Fibroblast of peridontal ligament (primary cell): ENCODE measurements around the gene MAP4K3.

Experiments used
- DNase-seq: peaks from one replicate; pipeline ENCODE4 v3.0.0-alpha.2; 2010; ENCODE audit errors: extremely low read depth

MAP4K3 gene

DNA sequence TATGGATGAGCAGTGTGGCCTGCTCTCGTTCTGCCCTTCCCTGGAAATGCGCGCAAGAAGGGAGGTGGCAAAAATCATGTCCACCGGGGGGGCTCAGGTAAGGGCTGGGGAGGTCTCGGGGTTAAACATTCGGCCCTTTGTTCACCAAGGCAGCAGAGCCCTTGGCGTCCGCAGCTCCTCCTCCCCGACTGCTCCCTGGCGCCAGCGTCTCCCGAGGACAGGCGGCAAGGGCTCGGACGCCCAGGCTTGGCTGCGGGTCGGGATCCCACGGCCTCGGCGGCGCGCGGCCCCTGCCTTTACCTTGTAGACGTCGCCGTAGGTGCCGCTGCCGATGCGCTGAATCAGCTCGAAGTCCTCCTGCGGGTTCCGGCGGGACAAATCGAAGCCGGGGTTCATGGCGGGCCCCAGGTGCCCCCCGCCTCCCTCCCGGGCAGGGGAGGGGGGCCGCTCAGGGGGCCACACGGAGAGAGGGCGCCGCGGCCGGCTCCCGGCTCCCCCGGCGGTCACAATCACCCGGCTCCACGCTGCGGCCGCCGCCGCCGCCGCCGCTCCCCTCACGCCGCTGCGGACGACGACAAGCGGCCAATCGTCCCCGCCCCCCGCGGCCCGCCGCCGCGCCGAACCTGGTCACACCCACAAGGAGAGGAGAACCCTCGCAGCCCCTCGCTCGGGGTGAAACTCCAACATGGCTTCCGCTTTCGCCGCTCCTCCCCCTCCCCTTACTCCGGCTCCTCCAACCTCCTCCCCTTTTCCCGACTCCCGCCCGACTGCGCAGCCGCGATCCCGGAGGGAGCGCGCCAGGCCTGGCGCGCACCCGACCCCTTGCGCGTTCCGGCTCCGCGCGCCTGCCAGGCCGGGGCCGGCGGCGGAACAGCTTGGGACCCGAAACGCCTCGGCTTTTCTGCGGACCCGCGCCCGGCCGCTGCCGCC lies at the start of gene MAP4K3:
TSS of gene MAP4K3 (minus strand) at position 694 of the 930 bp plus-strand sequence. CDS start at position 396, 298 bp downstream.
- DNase-seq: peak; percentile 88

DNA sequence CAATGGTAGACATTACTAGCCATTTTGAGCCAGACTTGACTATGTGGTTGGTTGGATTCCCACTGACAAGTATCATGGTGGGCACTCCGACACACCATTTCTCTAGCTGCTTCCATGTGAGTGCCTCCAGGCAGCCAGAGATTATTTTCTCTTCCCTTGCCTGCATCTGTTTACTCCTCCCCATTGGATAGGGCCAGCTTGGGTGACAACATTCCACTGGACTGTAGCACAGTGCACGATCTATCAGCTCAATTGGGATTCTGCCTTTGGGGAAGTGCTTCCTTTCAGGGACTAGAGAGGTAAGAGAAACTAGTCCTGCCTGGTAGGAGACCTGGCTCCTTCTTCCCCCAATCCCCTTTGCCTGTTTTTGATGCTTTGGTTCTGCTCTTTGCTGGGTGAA lies 49.0 kb upstream of the MAP4K3 start:
- DNase-seq: no peak

DNA sequence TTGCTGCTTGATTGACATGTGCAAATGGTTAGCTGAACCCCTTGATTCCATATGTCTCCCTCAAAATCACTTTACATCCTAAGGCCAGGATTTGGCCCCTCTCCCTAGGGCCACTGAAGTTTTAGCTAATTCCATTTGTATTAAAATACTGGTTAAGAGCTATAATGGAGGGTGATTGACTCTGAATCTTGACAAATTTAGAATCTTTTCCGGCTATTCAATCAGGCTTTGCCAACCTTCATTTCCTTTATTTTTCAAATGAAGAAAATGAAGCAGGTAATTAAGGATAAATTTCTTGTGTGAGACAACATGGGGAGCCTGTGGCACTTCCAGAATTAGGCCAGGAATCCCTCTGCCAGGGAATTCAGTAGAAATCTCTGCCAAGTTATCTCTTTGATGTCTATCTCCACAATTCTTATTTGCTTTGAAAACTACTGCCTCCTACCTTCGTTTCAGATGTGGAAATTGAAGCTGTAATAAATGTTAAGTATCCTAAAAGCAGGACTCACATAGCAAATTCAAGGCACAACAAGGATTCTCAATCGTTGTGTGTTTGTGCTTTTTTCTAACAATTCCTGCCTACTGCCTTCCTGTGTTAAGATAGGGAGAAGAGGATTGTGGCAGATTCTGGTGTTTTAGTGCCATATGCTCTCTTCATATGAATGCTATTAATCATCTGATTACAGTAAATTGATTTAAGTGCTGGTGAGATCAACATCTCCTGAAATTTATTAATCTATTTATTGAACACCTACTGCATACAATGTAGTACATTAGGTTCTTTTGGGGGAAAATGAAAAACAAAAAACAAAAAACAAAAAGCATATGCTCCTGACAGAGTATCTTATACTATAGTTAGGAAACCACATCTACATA lies 47.8 kb upstream of the MAP4K3 start:
- no peak for DNase-seq

DNA sequence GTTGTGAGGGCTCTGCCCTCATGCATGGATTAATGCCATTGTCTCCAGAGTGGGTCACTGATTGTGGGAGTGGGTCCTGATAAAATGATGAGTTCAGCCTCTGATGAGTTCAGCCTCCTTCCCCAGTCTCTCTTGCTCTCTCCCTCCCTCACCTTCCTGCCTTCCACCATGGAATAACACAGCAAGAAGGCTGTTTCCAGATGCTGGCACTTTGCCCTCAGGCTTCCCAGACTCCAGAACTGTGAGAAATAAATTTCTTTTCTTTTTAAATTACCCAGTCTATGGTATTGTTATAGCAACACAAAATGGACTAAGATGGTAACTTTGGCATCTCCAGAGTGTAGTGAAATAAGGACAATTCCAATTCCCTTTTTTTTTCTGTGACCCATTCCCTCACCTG lies 47.1 kb upstream of the MAP4K3 start:
- DNase-seq: no peak

DNA sequence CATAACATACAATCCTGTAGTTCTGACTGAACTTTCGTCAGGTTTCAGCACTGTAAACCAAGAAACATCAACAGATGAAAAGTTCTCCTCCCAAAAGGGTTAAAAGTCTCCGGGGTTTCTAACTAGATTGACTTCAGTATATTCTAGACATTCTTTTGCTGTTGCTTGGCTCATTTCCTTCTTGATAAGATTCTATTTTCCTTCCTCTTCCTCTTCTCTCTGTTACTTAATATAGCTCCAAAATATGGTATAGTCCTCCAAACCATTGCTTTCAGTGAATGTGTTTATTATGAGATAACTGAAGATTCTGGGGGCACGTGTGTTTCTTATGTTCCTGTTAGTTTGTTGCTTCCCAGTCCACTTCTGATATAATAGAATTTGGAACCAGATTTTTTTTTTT lies 46.4 kb upstream of the MAP4K3 start:
- DNase-seq: no peak

DNA sequence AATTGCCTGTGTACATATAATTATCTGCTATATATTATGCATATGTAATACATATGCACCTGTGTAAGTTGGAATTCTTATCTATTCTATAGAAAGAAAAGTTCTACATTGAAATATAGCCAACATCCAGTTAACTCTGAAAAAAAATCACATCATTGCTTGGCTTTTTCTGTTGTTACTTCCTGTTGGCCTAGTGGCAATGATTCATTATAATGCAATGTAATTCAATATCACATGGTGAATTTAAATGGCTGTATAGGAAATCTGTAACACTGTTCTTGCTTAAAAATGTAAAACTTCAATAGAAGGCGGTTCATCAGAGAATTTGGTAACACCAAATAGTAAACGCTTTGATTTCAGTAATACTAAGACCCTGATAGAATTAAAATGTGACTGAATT lies 44.5 kb upstream of the MAP4K3 start:
- peak; percentile 70 for DNase-seq

DNA sequence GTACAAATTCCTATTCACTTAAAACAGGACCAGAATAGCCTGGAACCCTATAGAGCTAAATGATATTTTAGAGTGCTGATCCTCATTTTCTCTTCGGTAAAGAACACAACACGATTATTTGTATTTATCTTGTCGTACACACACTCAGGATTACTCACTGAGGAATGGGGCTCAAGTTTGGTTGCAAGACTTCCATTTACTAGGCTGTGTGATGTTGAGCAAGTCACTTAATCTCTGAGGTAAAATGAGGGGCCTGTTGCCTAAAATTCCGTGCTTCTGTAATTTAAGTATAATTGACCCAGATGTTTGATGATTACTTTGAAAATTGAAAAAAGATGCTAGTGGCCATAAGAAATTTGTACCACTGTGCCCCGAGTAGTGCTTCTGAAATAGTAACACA lies 42.6 kb upstream of the MAP4K3 start:
- DNase-seq: peak; percentile 72

DNA sequence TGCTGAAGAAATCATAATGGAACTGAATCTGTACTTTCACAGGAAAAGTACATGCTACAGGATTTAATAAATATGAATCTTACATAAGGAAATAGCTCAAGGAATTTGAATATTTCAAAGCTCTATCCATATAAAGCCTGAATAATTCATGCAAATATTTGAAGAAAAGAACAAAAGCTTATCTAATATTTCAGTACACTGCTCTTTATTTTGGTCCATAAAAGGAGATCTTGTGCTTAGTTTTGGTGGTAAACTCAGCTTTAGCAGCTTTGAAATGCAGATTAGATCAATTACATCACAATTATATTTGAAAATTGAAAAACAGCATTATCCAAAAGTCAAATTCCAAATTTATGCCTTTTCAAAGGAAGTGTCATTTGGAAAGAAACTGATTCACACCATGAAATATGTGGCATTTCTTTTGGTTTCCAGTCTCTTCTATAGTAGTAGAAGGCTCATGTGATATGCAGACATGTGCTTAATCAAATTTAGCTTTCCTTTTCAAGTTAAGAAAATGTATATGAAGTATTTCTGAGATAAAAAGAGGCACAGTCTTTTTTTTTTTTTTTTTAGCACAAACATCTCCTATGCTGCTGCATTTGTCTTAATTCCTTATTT lies 42.1 kb upstream of the MAP4K3 start:
- DNase-seq: no peak

DNA sequence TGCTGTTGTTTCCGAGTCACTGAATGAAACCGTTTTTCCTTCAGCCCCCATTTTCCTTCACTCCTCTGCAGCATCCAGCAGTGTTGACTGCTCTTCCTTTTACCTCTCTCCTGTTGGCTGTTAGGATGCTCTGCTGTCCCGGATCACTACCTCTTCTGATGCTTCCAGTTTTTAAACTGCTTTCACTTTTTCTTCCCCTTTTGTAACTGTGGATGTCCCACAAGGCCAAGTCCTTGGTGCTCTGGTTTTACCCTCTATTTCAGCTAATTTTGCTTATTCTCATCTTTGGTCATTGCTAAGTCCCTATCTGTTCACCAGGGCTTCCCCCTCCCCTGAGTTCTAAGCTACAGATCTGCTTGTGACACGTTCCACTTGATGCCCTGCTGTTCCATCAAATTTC lies 39.4 kb upstream of the MAP4K3 start:
- no peak for DNase-seq

DNA sequence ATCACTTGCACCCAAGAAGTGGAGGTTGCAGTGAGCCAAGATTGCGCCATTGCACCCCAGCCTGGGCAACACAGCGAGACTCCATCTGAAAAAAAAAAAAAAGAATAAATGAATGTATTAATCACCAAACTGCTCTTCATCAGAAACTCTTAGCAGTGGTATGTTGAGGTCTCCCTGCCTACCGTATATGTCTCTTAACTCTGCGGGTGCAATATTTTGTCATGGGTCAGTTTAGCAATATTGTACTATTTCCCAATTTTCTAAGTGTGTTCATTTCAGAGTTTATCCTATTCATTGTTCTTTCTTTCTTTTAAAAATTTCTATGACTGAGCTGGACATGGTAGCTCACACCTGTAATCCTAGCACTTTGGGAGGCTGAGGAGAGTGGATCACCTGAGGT lies 37.9 kb upstream of the MAP4K3 start:
- DNase-seq: no peak

DNA sequence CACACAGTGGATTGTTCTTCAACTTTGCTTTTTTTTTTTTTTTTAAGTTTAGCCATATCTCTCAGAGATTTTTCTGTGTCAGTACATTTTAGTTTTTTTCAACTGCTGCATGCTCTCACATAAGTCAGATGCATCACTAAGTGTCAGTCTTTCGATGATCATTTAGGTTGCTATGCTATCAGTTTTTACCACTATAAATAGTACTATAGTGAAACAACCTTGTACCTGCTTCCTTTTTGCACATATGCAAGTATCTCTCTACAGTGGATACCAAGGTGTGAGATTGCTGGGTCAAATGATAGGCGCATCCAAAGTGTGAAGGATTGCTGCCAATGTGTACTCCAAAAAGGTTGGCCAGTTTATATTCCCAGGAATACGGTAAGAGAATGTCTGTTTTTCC lies 33.5 kb upstream of the MAP4K3 start:
- no peak for DNase-seq

DNA sequence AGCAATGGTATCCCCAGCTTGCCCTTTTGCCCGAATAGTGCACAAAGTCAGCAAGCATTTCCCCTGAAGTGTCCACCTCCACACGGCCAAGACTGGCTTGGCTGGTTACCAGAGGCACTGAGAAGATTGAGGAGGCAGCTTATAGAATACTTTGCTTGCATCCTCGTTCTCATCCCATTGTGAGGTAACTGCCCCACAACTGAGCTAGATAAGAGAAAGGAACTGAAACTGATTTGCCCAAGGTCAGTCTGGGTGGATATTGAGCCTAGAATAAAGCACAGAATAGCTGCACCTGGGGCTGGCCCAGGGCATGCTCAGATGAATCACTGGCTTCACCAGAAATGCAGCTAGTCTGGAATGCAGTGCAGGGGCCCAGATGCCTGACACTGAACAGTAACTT lies 32.7 kb upstream of the MAP4K3 start:
- peak; percentile 40 for DNase-seq

DNA sequence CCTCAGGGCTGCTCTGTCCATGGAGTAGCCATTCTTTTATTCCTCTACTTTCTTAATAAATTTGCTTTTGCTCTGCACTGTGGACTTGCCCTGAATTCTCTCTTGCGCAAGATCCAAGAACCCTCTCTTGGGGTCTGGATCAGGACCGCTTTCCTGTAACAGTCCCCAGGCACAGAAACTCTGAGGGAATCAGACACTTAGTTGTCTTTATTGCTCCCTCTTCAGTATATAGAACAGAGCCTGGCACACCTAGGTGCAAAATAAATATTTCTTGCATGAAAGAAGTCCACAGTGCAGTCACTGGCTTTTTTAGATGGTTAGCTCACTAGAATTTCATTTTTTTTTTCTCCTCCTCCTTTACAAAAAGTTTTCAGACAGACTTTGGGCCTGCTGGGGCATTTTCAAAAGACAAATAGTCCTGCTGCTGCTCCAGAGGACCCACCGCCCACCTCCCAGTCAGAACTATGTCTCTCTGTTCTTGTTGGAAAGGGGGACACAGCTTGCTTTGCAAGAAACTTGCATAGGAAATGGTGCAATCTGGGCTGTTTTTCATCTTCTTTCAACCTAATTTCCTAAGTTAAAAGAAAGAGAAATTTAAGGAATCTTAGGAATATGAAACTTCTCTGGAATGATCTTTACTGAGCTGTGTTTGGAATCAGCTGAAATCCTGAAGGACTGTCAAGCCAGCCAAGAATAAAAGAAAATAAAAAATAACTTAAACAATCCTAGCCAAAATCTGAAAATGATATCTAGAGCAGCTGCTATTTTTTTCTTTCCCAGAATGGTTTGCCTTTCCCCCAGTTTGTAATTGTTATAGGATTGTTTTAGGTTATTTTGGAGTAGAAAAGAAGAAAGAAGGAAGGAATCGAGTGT lies 31.7 kb upstream of the MAP4K3 start:
- DNase-seq: peak; percentile 91

DNA sequence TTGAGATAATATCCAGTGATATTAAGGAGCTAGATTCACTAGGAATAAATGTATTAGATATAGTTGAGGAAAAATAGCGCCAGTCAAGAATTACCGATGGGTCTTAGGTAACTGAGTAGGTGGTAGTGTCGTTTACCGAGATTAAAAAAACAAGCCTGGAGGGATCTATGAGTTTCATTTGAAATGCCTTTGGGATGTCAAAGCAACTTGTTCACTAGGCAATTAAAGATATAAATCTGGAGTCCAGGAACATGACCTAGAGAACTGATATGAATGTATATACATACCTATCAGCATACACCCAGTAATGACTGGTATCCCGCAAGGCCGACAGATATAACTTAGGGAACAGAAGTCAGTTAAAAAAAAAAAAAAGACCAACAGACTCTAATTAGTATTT lies 29.2 kb upstream of the MAP4K3 start:
- DNase-seq: no peak

DNA sequence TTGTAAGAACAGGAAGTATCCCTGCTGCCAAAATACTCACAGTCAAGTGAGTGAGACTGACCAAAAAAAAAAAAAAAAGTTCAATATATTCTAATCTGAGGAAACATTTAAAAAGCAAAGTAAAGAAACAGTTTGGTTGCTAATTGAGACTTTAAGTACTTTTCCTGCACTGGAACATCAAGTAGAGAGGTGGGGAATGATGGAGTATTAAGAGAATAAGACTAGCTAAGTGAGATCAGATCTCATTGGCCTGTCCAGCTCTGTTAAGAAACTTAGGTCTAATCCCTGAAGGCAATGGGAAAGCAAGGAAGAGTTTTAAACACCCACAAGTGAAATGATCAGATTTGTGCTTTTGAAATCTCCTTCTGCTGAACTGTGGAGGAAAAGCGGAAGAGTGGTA lies 27.8 kb upstream of the MAP4K3 start:
- DNase-seq: no peak

DNA sequence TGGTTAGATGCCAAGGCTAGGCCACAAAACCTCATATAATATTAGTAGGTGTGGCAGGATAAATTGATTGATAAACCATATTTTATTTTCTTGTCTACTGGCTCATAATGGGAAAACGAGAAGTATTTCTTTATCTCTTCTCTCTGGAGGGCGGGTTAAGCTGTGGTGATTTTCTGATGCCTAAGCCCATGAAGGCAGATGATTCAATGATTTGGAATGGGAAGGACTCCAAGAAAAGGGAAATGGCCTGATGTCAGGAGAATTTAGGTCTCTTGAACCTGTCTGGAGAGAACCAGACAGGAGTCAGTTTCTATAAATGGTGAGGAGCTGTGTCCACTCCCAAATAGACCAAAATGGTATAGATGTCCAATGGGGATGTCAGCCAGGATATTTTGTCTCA lies 18.7 kb upstream of the MAP4K3 start:
- DNase-seq: no peak

DNA sequence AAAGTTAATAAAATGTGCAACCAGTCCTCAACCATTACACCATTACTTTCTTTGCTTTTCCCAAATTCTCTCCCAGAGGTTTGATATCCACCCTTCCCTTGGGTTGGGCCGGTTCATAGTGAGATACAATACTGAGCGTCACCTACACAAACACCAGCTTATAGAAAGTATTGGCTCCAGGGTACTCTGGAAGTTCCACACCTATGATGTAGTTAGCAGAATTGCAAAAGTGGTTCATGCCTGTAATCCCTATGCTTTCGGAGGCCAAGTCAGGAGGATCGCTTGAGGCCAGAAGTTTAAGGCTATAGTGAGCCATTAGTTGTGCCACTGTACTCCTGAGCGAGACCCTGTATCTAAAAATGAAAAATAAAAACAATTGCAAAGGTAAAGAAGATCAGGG lies 15.3 kb upstream of the MAP4K3 start:
- no peak for DNase-seq

DNA sequence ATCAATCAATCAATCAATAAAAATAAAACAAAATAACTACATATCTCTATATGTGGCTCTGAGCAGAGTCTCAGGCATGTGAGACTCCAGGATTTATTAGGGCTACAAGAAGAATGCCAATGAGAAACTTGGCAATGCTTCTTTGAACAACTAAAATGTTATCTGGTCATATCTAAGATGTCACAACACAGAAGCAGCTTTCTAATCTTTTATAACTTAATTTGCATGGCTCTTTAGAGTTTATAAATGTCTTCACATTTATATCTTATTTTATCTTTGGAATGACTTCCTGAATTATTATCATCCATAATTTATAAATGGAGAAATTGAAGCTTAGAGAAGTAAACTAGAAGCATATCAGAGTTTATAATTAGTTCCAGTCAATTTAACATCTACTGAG lies 14.9 kb upstream of the MAP4K3 start:
- no peak for DNase-seq

DNA sequence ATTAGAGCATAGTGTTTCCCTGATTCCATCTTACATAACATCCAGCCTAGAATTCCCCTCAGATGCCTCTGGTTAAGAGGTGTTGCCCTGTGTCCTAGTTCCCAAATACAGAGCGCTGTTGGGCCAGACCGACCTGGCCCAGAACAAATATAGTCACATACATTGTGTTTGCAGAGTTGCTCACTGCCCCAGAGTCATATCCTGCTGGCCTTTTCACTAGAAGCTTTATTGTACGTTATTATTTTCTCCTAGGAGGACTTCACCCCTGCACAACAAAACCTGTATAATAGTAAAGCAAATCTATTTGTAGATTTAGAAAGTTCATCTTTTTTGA lies 11.1 kb upstream of the MAP4K3 start:
- DNase-seq: no peak

DNA sequence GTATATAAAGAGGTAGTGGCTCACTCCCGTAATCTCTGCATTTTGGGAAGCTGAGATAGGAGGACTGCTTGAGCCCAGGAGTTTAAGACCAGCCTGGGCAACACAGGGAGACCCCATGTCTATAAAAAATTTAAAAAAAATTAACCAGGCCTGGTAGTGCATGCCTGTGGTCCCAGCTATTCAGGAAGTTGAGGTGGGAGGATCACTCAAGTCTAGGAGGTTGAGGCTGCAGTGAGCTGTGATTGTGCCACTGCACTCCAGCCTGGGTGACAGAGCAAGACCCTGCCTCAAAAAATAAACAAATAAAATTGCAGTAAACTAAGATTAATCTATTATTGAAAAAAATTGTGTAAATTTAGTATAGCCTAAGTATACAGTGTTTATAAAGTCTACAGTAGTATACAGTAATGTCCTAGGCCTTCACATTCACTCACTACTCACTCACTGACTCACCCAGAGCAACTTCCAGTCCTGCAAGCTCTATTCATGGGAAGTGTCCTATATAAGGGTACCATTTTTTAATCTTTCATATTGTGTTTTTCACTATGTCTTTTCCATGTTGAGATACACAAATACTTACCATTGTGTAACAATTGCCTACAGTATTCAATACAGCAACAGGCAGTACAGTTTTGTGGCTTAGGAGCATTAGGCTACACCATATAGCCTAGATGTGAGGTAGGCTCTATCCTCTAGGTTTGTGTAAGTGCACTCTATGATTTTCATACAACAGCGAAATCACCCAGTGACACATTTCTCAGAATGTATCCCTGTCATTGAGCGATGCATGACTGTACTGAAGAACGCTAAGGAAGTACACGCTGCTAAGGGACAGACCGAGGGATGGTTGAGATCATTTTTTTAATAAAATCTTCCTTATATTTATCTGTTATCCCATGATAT lies 10.4 kb upstream of the MAP4K3 start:
- no peak for DNase-seq
